Neural cell (in vitro differentiated cells): ENCODE results near the gene ASXL1.

Experiments used
- CTCF ChIP-seq: fragments of 450-650 bp; IDR thresholded peaks from 2 replicates; pipeline ENCODE4 v1.5.1; 2014; ENCODE audit warnings: antibody characterized with exemption, mild to moderate bottlenecking, moderate library complexity; ENCODE audit not compliant: poor library complexity, severe bottlenecking
- EP300 ChIP-seq: fragments of 450-650 bp; conservative IDR thresholded peaks from 2 replicates; pipeline ENCODE4 v1.6.1; 2014; ENCODE audit warnings: antibody characterized with exemption, mild to moderate bottlenecking, moderate library complexity; ENCODE audit not compliant: poor library complexity, severe bottlenecking
- EZH2 ChIP-seq: fragments of 200-600, 300-800 bp; shearing (Covaris generic), sonication (generic); IDR thresholded peaks from 2 replicates; pipeline ENCODE4 v1.6.1; 2014; ENCODE audit warnings: antibody characterized with exemption, low read length, borderline replicate concordance, mild to moderate bottlenecking; ENCODE audit not compliant: insufficient read depth, poor library complexity, severe bottlenecking
- POLR2AphosphoS5 ChIP-seq: IDR thresholded peaks from 2 replicates; pipeline ENCODE4 v1.6.1; 2012

GRCh38 chr20:32487381-32487780 is 129.2 kb downstream of the ASXL1 start:
- TF ChIP-seq EP300 (no peak), CTCF (no peak), EZH2 (no peak), POLR2AphosphoS5 (no peak)
